K562 treated with DMSO at 1 percent for 48 hours (cell line): ENCODE results near the gene FAM162A. TPM values are rescaled to one million over a fixed set of nuclear protein-coding genes. Genes with fewer than 3 reads are reported as not detected.

Source experiments
- total RNA-seq: library from RNA; unstranded; fragments of 300-600 nt; gene quantifications from 2 replicates; pipeline ENCODE4 v1.2.3, GENCODE V29; 2022; ENCODE audit warnings: low replicate concordance; ENCODE audit errors: extremely low read depth

FAM162A gene, protein sequence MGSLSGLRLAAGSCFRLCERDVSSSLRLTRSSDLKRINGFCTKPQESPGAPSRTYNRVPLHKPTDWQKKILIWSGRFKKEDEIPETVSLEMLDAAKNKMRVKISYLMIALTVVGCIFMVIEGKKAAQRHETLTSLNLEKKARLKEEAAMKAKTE
- total RNA-seq, result not detected in 2 replicates

GRCh38 chr3:122383771-122384697 lies at the start of gene FAM162A:
Gene FAM162A, plus strand, starts transcription at chr3:122384182. Its CDS starts 84 bp downstream, at chr3:122384266.

DNA sequence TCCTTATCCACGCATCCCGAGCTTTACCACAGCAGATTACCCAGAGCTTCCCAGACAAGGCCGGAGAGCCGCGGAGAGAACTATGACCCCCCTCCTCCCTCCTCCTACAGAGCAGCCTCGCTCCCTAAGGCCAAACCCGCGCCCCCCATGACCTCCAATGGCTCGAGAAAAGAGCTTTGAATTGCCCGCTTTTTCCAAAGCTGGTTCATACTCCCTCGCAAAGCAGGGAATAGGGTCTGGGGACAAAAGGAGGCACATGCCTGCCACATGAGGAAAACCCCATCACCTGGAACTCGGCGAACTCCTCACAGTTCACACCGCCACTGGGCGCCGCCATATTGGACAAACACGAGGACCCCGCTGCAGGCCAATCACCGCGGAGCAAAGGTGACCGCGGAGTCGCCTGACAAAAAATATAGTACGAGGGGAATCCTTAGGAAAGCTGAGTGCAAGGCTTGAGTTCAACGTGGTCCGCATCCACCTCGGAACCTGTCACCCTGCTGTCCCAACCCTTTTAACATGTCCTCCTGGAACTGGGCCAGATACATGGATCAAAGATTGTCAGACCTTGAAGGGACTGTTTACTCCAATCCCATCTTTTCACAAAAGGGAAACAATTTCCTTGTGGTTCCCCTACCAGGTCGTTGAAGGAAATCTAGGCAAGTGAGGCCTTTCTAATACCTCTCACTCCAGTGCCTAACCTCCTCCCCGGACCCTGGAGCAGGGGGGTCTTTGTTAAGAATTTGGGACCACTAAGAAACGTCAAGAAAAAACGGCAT lies 905 bp upstream of the FAM162A start, which contains the start of gene MIX23:
MIX23 (minus strand) TSS at position 344 of the 779 bp plus-strand sequence; CDS start at position 337, 7 bp downstream.

GRCh38 chr3:122415762-122416654 lies 32.0 kb downstream of the FAM162A start, which contains the start of gene WDR5B:
Gene WDR5B, minus strand, starts transcription at chr3:122416062. Its CDS starts 534 bp downstream, at chr3:122415528.

Other genes with a start within 250 kb of the FAM162A start
- not detected in 2 replicates for gene CASR, start 200.5 kb upstream of the FAM162A start, total RNA-seq
- not detected in 2 replicates for gene CSTA, start 58.9 kb upstream of the FAM162A start, total RNA-seq
- not detected in 2 replicates for gene MIX23, start 951 bp upstream of the FAM162A start, total RNA-seq
- gene WDR5B, start 31.9 kb downstream of the FAM162A start, total RNA-seq, result not detected in 2 replicates
- not detected in 2 replicates for gene KPNA1, start 130.8 kb downstream of the FAM162A start, total RNA-seq
- gene PARP9, start 180.1 kb downstream of the FAM162A start, total RNA-seq, result not detected in 2 replicates
- not detected in 2 replicates for gene DTX3L, start 180.2 kb downstream of the FAM162A start, total RNA-seq
- gene PARP15, start 193.5 kb downstream of the FAM162A start, total RNA-seq, result not detected in 2 replicates